Kidney capillary endothelial cell (primary cell): Measurements from ENCODE around the gene TRO.

Experiments used
- DNase-seq: peaks from one replicate; pipeline ENCODE4 v3.0.0-alpha.2; 2018; ENCODE audit warnings: low spot score

Gene TRO

GRCh38 chrX:54964766-54965497, 44.3 kb downstream of the TRO start:
- no peak for DNase-seq

DNA sequence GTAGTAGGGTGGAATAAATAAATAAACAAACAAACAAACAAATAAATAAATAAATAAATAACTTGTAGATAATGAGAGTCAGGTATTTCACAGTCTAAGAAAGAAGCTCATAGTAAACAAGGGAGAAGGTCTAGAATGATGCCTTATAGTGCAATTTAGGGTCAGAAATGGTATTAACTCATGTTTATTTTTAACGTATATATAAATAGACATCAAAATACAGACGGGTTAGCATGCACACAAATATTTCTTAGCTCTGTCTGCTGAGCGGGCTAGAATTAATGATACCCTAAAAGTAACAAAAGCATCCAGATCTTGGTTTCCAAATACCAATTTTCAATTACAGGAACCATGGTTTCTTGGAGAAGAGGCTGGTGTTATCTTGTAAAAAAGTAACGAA, 56.8 kb downstream of the TRO start:
- DNase-seq: no peak

- DNase-seq: no peak
These were observed 57.8 kb downstream of the TRO start for GRCh38 chrX:54978448-54978847.

DNA sequence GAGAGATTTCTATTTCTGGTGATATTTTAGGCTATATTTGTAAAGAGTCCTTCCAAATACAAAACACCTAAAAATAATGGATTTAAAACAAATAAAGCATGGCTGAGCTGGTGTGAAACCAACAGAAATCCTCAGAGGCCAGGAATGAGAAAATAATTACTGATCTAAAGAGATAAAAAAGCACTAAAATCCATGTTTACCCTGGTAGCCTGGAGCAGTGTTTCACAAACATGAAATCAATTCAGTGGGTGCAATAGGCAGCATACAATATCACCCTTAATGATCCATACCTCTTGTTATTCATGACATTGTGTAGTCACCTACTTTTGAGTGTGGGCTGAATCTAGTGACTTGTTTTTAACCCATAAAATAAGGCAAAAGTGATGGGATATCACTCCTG, 58.8 kb downstream of the TRO start:
- DNase-seq: no peak

- no peak for DNase-seq
These were observed 59.7 kb downstream of the TRO start for GRCh38 chrX:54980334-54980733.
